BJ (cell line): ENCODE results near the gene ZFAND6. TPM values are rescaled to one million over a fixed set of nuclear protein-coding genes. Genes with fewer than 3 reads are reported as not detected.

ENCODE experiments used
- CTCF ChIA-PET: fragments of 350-600 bp; formaldehyde crosslinking; extraction: SDS; loops from one replicate; lab custom pipeline; 2021; ENCODE audit warnings: antibody characterized with exemption, inconsistent platforms; lab: Yijun Ruan, JAX
- POLR2A ChIA-PET: fragments of 300-600 bp; sonication (Branson Sonifier 250); formaldehyde crosslinking; extraction: SDS; loops from one replicate; lab custom pipeline; 2021; ENCODE audit warnings: antibody characterized with exemption; lab: Charles Lee
- DNase-seq: peaks from one replicate; pipeline ENCODE4 v3.0.0-alpha.2; 2011; ENCODE audit warnings: low read depth
- H3K27me3 ChIP-seq: 2 replicates; pipeline ENCODE4 v1.6.0; 2011; ENCODE audit warnings: low read length; ENCODE audit not compliant: control insufficient read depth, insufficient read depth
- H3K36me3 ChIP-seq: 2 replicates; pipeline ENCODE4 v1.5.1; 2011; ENCODE audit warnings: low read length; ENCODE audit not compliant: control insufficient read depth, insufficient read depth
- H3K4me3 ChIP-seq: 2 replicates; pipeline ENCODE4 v1.5.1; 2011; ENCODE audit warnings: low read depth, mild to moderate bottlenecking, control low read depth, low read length
- CTCF ChIP-seq: IDR thresholded peaks from 2 replicates; pipeline ENCODE4 v1.5.1; 2011; ENCODE audit warnings: low read depth, mild to moderate bottlenecking, control low read depth, inconsistent platforms, low read length, moderate library complexity; ENCODE audit not compliant: insufficient read depth
- polyA plus RNA-seq: library from polyadenylated mRNA; depleted of rRNA; stranded (reverse); fragments of >200 nt; gene quantifications from 2 replicates; pipeline ENCODE4 v1.2.3, GENCODE V29; 2011

The ZFAND6 gene
- polyA plus RNA-seq, 1 experiment, result 108 TPM

DNA sequence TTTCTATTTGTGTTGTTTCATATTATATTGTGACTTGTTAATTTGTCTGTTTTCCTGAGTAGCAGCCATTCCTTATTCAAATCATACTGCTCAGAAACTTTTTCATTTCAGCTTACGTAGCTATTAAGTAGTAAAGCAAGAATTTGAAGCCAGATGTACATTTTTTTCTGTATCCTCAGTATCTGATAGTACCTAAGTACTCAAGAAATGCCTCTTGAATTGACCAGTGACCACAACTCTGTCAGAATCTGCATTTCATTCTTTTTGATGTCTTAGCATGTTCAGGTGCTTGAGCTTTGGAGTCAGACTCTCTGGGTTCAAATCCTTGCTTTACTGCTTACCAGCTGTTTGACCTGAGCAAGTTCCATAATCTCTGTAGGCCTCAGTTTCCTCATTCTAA is 30.6 kb downstream of the ZFAND6 start:
- POLR2A ChIA-PET, result no interaction called here
- no peak for DNase-seq
- no peak for TF ChIP-seq CTCF
- CTCF ChIA-PET, result interaction anchor here (1.1 to 2.0 kb wide), 2 partner anchors 9 to 25 kb away, joined by 3 to 7 read pairs; no protein-coding TSS in a partner anchor
- no peaks in the 10 kb centered on the region for H3K36me3 ChIP-seq
- H3K4me3 ChIP-seq, result no peak overlapping the region
- H3K27me3 ChIP-seq, result no peaks in the 10 kb centered on the region

DNA sequence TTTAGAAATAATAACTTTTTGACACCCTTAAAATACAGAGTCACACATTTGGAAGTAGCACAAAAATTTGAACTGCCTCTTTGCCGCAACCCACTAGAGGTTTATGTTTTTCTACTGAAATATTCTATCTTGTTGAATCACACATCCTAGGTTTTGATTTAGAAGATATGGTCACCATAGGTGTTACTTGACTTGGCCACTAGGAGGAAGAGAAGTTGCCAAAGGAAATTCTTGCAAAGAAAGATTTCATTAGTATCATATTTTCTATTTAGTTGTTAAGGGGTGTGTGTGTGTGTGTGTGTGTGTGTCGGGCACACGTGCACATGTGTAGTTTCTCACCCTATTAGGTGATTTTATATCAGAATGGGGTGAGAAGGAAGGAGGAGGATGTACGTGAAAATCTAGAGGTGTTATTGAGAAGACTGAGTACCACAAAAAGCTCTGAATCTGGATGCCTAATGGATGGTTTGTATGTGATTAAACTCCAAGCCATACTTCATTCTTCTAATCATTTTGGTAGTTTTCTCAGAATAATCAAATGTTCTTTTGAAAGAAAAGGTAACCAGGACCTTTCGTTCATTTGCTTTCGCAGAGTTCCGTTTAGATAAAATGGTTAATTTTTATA is 31.5 kb downstream of the ZFAND6 start:
- ChIA-PET POLR2A (no interaction called here), CTCF (interaction anchor here (0.8 to 2.0 kb wide), 4 partner anchors 10 to 53 kb away, joined by 3 to 7 read pairs (median 6); no protein-coding TSS in a partner anchor)

GRCh38 chr15:80093854-80094418 is 34.5 kb downstream of the ZFAND6 start:
- Histone ChIP-seq H3K27me3 (no peaks in the 10 kb centered on the region), H3K36me3 (no peaks in the 10 kb centered on the region), H3K4me3 (no peak overlapping the region)
- ChIA-PET CTCF (no interaction called here), POLR2A (no interaction called here)
- no peak for DNase-seq
- TF ChIP-seq CTCF, result no peak

More for the DNA sequence above, 31.5 kb downstream of the ZFAND6 start:
- H3K36me3 ChIP-seq, result no peaks in the 10 kb centered on the region
- no peaks in the 10 kb centered on the region for H3K27me3 ChIP-seq
- peak; percentile 39 for TF ChIP-seq CTCF
- no peak overlapping the region for H3K4me3 ChIP-seq
- no peak for DNase-seq

GRCh38 chr15:80095511-80095910 is 36.0 kb downstream of the ZFAND6 start:
- no peak for TF ChIP-seq CTCF
- Histone ChIP-seq H3K27me3 (no peaks in the 10 kb centered on the region), H3K4me3 (no peak overlapping the region), H3K36me3 (no peaks in the 10 kb centered on the region)
- CTCF ChIA-PET, result interaction anchor here (0.5 to 0.7 kb wide), 2 partner anchors 63 to 168 kb away, joined by 3 read pairs; no protein-coding TSS in a partner anchor
- no peak for DNase-seq
- POLR2A ChIA-PET, result no interaction called here

GRCh38 chr15:80095969-80096368 is 36.5 kb downstream of the ZFAND6 start:
- no peaks in the 10 kb centered on the region for H3K27me3 ChIP-seq
- POLR2A ChIA-PET, result no interaction called here
- CTCF ChIA-PET, result interaction anchor here (0.5 to 0.7 kb wide), 2 partner anchors 63 to 168 kb away, joined by 3 read pairs; no protein-coding TSS in a partner anchor
- TF ChIP-seq CTCF, result no peak
- no peaks in the 10 kb centered on the region for H3K36me3 ChIP-seq
- no peak for DNase-seq
- no peak overlapping the region for H3K4me3 ChIP-seq
